NCI-H1092 (cell line): Measurements from ENCODE around the gene FAM200A.
"Not testable (repeated sequence)": the region's sequence is repeated elsewhere in the genome, so short reads cannot be mapped to it uniquely, and the experiment has no call there.

Experiments
- DNase-seq: peaks from one replicate; lab custom pipeline; 2025; lab: John Stamatoyannopoulos, UW

The FAM200A gene

DNA sequence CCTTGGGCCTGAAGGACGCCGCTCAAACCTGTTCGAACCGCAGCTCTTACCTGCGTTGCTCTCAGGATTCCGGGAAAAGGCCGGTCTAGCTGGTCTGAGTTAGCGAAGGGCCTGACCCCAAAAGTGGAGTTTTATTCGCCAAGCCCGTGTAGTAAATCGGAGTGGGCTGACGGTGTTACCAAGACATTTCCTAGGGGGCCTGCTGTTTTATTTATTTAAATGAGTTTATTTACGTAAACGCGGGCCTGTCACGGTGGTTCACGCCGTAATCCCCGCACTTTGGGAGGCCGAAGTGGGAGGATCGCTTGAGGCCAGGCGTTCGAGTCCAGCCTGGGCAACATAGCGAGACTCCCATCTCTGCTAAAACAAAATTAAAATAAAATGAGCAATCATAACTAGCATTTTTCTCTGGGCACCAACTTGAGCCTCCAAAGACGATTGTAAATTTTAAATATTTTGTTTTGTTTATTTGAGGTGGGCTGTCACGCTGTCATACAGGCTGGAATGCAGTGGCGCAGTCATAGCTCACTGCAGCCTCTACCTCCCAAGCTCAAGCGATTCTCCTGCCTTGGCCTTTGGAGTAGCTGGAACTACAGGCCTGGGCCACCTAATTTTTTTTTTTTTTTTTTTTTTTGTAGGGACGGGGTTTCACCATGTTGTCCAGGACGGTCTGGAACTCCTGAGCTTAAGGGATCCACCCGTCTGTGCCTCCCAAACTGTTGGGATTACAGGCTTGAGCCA, 7.4 kb upstream of the FAM200A start:
- peak; percentile 19 for DNase-seq

DNA sequence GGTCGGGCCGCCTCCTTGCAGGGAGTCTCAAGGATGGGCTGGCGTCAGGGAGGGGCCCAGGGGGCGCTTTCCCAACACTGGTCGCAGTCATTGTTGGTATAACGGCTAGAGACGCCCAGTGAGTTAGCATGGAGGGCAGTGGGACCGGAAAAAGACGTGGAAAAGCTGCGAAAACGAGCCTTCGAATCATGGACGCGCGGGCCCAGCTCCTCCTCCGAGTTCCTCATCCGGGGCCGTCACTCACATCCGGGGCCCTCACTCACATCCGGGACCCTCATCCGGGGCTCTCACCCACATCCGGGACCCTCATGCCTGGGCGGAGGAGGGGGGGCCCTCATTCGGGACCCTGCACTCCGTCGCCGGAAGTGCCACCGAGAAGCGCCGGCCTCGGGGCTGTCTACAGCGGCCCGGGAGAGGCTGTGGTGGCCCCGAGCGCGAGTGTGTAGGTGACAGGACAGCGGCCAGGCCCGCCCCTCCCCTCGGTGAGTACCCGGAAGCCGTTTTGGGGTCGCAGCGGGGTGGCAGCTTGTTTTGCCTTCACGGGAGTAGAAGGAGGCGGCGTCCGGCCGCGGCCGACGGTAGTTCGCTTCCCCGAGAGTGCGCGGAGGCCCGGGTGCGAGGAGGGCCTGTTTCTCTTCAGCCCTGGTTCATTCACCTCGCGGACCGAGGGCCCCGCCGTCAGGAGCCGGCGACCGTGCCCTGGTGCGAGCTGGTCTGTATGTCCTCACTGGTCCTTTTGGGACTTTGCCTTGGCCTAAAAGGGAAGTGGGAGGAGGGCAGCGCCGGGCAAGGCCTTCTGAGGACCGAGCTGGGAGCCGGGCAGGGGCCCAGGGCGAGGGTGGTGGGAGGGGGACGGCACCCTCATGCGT, 6.6 kb upstream of the FAM200A start, which contains the start of gene ZNF655:
TSS of gene ZNF655 (plus strand) at position 337 of the 869 bp plus-strand sequence. CDS start 1,918 bp downstream, outside the sequence.
- DNase-seq = peak; percentile 96

DNA sequence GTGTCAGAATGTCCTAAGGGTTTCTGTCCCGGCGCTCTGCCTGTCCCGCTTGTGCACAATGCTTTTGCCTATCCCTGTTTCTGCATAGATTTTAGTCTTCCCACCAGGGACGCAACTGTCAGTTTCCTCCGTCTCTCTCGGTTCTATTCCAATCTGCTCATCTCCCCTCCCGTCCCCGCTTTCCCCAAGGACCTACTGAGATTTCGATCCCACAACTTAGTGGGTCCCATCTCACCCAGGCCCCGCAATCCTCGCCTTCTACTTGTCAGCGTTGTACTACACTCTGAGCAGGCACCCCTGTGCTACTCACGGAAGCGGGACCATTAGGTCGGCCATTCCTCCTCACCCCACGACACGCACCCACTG, 6.0 kb upstream of the FAM200A start:
- DNase-seq = no peak

DNA sequence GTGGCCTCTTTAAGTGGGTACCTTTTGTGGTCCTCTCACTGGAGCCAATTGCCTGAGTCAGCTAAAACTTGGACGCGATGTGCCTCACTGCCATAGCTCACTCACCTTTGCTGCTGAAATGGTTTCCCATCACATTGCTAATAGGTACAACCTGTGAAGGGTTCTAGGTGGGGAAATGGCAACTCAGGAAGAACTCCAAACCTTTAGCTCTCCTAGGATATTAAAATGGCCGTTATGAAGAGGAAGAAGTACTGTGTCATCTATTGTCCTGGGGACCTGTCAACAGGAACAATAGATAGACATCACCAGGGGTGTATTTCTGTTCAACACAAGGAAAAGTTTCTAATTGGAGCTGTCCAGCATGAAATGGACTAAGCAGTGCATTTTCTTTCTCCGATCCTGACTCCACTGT, 5.3 kb upstream of the FAM200A start:
- no peak for DNase-seq

DNA sequence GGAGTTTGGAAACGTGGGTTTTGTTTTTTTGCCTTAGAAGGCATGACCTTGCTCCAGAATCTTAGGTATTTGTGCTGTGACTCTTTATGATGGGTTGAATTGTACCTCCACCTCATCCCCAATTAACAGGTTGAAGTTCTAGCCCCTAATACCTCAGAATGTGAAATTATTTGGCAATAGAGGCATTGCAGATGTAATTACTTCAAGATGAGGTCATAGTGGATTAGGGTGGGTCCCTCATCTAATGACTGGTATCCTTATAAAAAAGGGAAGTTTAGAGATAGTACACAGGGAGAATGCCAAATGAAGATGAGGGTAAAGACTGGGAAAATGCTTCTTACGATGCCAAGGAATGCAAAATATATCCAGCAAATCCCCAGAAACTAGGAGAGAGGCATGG, 3.0 kb upstream of the FAM200A start:
- DNase-seq = no peak

DNA sequence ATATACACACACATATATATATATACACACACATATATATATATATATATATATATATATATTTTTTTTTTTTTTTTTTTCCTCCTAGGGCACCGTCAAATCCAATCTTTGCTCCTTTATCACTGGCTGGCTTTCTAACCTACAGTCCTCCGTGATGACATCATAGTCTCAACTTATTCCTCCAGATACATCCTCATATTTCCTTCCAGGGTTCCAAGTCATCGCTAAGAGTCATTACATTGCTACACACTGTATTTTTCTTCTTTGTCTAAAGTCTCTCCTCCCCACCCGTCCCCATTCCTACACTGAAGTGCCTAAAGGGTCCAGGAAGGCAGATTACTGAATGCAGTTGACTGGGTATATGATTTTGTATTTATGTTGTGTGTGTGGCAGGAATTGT, 1.1 kb upstream of the FAM200A start:
- no peak for DNase-seq

DNA sequence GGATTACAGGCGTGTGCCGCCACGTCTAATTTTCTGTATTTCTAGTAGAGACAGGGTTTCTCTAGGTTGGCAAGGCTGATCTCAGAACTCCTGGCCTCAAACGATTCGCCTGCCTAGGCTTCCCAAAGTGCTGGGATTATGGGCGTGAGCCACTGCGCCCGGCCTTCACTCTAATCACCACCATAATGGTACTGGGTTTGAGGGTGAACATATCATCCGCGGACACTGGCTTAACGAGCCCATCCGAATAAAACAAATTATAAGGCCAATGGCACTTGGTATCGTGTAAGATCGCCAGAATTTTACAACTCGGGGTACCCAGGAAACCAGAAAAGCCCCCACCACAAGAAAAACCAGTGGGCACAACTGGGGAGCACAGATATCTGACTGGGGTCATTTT, 580 bp downstream of the FAM200A start:
- DNase-seq = no peak

DNA sequence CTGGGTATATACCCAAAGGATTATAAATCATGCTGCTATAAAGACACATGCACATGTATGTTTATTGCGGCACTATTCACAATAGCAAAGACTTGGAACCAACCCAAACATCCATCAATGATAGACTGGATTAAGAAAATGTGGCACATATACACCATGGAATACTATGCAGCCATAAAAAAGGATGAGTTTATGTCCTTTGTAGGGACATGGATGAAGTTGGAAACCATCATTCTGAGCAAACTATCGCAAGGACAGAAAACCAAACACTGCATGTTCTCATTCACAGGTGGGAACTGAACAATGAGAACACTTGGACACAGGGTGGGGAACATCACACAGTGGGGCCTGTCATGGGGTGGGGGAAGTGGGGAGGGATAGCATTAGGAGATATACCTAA, 2.4 kb downstream of the FAM200A start:
- not testable (repeated sequence) for DNase-seq

DNA sequence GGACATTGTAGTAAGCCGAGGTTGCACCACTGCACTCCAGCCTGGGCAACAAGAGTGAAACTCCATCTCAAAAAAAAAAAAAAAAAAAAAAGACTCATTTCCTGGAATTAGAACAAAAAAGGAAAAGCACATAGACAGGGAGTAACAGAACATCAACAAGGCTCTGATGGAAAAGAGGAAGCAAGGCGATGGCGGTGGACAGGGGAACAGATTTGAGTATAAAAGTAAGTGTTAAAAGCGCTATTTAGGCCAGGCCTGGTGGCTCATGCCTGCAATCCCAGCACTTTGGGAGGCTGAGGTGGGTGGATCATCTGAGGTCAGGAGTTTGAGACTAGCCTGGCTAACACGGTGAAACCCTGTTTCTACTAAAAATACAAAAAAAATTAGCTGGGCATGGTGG, 6.6 kb downstream of the FAM200A start:
- DNase-seq = not testable (repeated sequence)

DNA sequence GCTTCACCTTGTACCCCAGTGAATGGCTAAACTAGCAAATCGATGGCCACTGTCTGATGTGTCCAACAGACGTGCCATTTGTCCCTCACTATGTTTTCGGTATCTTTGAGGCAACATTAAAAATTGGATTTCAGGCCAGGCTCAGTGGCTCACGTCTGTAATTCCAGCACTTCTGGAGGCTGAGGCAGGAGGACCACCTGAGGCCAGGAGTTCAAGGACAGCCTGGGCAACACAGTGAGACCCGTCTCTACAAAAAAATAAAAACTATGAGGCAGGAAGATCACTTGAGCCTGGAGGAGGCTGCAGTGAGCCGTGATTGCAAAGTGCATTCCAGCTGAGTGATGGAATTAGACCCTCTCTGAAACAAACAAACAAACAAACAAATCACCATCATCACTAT, 8.0 kb downstream of the FAM200A start:
- DNase-seq = no peak

DNA sequence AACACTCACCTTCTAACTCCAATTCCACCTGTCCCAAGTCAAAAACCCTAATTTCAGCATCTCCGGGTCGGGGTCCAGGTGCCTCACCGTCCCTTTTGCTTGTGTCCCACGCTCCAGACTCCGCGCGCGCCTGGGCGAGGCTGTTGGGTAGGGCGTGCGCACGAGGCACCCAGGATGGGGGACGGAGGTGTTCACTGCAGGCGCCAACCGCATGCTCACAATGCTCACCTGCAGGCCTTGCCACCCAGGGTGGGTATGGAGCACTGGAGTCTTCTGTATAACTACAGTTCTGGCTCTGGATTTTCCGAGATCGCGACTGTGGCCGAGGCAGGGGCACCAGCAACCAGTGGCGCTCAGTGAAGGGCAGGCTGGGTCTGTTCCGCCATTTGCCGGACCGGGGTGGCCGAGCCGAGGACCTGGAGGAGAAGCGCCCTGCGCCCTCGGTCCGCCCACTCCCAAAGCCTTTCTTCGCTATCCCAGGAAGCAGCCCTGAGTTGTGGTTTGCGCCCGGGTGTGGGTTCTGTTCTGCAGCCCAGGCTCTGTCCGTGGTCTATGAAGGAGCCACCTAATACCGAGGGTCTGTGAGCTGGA, 8.7 kb downstream of the FAM200A start:
- DNase-seq = no peak

DNA sequence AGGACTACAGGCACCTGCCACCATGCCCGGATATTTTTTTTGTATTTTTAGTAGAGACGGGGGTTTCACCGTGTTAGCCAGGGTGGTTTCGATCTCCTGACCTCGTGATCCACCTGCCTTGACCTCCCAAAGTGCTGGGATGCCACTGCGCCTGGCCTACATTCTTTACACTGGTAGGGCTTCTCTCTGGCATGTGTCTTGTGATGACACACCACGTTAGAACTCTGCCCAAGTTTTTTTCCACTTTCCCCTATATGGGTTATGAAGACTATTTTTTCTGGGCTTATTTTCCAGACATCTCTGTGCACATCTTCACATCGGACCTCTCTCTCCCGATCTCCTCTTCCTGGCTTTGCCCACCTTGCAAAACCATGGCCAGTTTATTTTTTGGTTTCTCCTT, 10.7 kb downstream of the FAM200A start:
- DNase-seq = no peak

DNA sequence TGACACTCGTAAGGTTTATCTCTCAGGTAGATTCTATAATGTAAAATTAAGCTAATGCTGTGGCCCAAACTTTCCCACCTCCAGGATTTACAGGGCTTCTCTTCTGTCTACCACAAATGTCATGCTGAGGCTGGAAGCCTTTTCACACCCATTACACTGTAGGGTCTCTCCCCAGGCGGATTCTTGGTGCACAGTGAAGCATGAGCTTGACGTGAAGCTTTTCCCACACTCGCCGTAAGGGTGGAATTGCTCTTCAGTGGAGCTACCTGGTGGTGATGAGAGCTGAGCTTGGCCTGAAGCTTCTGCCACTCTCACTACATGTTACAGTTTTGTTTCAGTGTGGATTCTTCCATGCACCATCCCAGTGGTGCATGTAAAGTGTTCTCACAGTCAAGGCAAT, 11.4 kb downstream of the FAM200A start:
- no peak for DNase-seq

DNA sequence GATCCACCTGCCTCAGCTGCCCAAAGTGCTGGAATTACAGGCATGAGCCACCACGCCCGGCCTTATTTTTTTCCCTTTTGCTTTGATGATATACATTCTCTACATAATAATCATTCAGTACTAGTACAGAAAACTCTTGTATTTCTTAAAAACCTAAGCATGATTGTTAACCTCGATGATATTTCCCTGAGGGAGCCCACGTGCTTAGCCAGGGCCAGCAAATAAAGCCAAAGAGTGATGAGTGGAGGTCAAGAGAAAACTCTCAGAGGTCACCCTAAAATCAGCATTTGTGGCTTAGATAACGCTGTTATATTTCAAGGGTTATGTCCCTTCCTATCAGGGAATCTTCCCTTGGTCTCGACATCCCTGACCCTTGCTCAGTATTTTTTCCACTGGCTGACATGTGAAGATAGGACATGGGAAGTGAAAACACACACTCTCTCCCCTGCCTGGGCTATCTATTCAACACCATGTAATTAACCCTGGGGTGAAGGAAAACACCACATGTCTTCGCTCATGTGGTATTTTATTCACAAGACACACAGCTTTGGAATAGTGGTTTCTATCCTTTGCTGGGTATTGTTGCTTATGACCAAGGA, 12.6 kb downstream of the FAM200A start:
- DNase-seq = no peak

DNA sequence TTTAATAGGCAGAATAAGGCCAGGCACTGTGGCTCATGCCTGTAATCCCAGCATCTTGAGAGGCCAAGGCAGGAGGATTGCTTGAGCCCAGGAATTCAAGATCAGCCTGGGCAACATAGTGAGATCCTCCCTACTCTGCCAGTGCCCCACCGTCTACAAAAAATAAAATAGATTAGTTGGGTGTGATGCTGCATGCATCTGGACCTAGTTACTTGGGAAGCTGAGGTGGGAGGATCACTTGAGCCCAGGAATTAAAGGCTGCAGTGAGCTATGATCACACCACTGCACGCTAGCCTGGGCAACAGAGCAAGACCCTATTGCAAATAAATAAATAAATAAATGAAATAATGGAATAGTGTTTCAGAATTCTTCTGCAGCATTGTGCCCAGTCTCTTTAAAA, 16.2 kb downstream of the FAM200A start:
- no peak for DNase-seq

DNA sequence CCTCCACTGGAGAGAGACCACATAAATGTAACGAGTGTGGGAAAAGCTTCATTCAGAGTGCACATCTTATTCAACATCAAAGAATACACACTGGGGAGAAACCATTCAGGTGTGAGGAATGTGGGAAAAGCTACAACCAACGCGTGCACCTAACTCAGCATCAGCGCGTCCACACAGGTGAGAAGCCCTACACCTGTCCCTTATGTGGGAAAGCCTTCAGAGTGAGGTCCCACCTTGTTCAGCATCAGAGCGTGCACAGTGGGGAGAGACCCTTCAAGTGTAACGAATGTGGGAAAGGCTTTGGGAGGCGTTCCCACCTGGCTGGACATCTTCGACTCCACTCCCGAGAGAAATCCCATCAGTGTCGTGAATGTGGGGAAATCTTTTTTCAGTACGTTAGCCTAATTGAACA, 20.6 kb downstream of the FAM200A start:
- DNase-seq = no peak

DNA sequence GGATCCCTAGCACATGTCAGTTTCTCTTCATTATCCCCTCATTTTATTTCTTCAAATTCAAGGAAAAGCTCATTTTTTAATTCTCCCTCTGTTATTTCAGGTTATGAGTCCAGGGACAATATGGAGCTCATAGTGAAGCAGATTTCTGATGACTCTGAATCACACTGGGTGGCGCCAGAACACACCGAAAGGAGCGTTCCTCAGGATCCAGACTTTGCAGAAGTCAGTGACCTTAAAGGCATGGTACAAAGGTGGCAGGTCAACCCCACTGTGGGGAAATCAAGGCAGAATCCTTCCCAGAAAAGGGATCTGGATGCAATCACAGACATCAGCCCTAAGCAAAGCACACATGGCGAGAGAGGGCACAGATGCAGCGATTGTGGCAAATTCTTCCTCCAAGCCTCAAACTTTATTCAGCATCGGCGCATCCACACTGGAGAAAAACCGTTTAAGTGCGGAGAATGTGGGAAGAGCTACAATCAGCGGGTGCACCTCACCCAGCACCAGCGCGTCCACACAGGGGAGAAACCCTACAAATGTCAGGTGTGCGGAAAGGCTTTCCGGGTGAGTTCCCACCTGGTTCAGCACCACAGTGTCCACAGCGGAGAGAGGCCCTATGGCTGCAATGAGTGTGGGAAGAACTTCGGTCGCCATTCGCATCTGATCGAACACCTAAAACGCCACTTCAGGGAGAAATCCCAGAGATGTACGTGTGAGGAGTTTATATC, 26.0 kb downstream of the FAM200A start:
- DNase-seq = no peak

DNA sequence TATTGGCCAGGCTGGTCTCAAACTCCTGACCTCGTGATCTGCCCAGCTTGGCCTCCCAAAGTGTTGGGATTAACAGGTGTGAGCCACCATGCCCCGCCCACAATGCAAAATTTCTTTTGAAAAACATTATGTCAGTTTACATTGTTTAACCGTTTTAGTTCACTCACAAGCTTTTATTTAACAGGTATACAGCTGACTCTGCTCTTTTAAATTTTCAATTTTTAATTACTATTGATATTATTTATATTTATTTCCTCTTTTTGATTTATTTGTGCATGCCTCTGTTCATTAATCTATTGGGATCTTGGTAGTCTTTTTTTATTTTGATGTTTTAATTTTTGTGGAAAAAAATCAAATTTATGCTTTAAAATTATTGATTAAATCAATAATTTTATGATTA, 30.5 kb downstream of the FAM200A start:
- DNase-seq = no peak

DNA sequence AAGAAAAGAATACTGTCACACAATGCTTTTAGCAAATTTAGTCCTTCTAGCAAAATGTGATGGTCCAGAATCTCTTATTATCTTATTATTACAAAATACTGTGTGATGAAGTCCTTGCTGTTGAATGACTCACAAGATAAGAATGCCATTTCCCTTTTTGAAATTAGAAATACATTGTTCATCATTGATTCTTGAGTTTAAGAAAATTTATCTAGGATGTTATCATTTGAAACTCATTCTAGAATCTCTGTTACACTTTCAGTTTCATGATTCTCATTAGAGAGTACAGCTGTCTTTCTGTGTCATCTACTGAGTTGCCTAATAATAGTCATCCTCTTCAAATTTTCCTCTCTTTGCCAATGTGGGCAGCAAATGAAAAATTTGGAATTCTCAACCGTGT, 37.9 kb downstream of the FAM200A start:
- no peak for DNase-seq

DNA sequence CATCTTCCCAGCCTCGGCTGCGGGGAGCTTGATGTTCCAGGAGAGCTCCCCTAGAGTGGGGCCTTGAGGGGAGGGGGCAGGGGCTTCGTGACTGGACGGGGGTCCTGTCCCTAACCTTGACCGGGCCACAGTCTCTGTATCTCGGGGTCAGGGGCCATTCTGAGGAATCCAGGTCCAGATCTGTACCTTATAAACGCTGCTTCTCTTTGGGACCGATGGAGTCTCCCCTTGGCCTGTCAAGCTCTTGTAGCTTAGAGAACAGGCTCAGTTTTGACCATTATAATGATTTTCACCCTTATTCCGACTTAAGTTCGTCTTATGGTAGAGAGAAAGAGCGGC, 46.6 kb downstream of the FAM200A start:
- no peak for DNase-seq

DNA sequence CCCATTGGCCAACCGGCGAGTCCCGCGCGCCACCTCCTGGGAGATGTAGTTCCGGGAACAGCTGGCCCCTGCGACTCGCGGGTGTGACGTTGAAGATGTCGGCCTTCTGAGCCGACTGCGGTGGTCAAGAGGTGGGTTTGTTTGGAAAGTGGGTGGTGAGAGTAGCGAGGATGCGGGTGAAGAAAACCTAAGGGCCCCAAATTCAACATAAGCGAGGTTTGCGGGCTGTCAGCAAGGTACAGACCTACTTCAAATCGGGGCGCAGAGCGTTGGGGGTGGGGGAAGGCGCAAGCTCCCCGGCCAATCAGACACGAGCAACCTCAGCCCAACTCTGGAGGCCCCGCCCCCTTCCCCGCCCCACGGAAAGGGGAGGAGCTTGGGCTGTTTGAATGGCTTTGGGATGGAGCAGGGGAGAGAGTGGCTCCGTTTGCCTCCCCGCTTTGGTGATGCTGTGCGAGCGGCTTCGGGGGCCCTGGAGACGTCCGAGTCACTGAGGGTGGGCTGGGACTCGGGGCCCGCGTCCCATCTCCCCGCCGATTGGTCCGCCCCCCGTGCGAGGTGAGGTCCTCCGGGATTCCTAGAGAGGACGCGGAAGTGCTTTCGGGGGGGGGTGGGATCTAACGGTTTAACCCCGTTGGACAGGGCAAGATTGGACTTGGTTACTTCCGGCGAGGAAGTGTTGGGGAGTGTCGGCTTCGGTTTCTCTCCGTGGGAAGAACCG, 47.2 kb downstream of the FAM200A start, which contains the start of gene ZKSCAN5:
TSS of gene ZKSCAN5 (plus strand) at position 60 of the 721 bp plus-strand sequence. CDS start 1,383 bp downstream, outside the sequence.
- peak; percentile 93 for DNase-seq
